Esophagus muscularis mucosa (tissue), 4 donors: Measurements from ENCODE around the gene SLC10A7. TPM values are rescaled to one million over a fixed set of nuclear protein-coding genes. Genes with fewer than 3 reads are reported as not detected.

Experiments
- DNase-seq: peaks from one replicate; pipeline ENCODE4 v3.0.0-alpha.2; 2017; ENCODE audit errors: extremely low spot score
- H3K27ac ChIP-seq, 4 donors: fragments of 200-600 bp; sonication (generic); replicated peaks in 1 of 4; 1 replicate in 3 of 4; 2 replicates in 1 of 4; pipeline ENCODE4 v1.5.1; 2016 to 2019; ENCODE audit warnings: mild to moderate bottlenecking in 1 of 4
- H3K27me3 ChIP-seq, 4 donors: fragments of 200-600 bp; sonication (generic); one replicate each; pipeline versions ENCODE4 v1.5.1 to v1.6.0; 2016 to 2019
- H3K36me3 ChIP-seq, 4 donors: fragments of 200-600 bp; sonication (generic); one replicate each; pipeline ENCODE4 v1.5.1; 2016 to 2019
- H3K4me1 ChIP-seq, 4 donors: fragments of 200-600 bp; sonication (generic); one replicate each; pipeline ENCODE4 v1.5.1; 2016 to 2019
- H3K4me3 ChIP-seq, 4 donors: fragments of 200-600 bp; sonication (generic); 1 replicate in 2 of 4; 2 replicates in 2 of 4; pipeline ENCODE4 v1.5.1; 2016 to 2019; ENCODE audit warnings: mild to moderate bottlenecking in 4 of 4, moderate library complexity in 1 of 4
- H3K9me3 ChIP-seq, 4 donors: fragments of 200-600 bp; sonication (generic); 1 replicate in 3 of 4; 2 replicates in 1 of 4; pipeline ENCODE4 v1.5.1; 2016 to 2019
- CTCF ChIP-seq, 3 experiments: fragments of 200-600 bp in 2 of 3; fragments of 450-650 bp in 1 of 3; sonication (generic) in 2 of 3; IDR thresholded peaks; one replicate each; pipeline ENCODE4 v1.5.1; 2017 to 2019; ENCODE audit warnings: antibody characterized with exemption in 3 of 3, mild to moderate bottlenecking in 2 of 3, moderate library complexity in 1 of 3
- EP300 ChIP-seq: sonication (generic); formaldehyde crosslinking; IDR thresholded peaks from one replicate; pipeline ENCODE4 v1.6.1; 2017; ENCODE audit warnings: antibody characterized with exemption
- POLR2A ChIP-seq: fragments of 450-650 bp; IDR thresholded peaks from one replicate; pipeline ENCODE4 v1.6.1; 2017; ENCODE audit warnings: antibody characterized with exemption, moderate library complexity, mild to moderate bottlenecking, low read depth
- POLR2AphosphoS5 ChIP-seq, 2 donors: sonication (generic); formaldehyde crosslinking; IDR thresholded peaks; one replicate each; pipeline ENCODE4 v1.6.1; 2017; ENCODE audit warnings: antibody characterized with exemption in 2 of 2
- WGBS: methylation state at CpG from one replicate; pipeline ENCODE4 v1.1.5; 2018; 5-methylcytosine and 5-hydroxymethylcytosine counted together
- intact Hi-C: fragments of 100-400 bp; cut with DNase I; formaldehyde crosslinking; loops from one replicate; pipeline ENCODE4 v1.15.1; 2023
- total RNA-seq, 4 donors: library from RNA; depleted of rRNA; stranded (reverse); fragments of >200 nt; gene quantifications; one replicate each; pipeline versions ENCODE4 v1.1.0 to v1.2.1, GENCODE V29; 2016

The SLC10A7 gene
- total RNA-seq, 4 donors from 2014 or later = 3.3 to 6.2 (median 5.7) TPM

- H3K27ac ChIP-seq = no peak overlapping the region
- no peak for DNase-seq
- intact Hi-C loops = no loop called here
- no peak overlapping the region for H3K4me3 ChIP-seq
- WGBS = 61% methylated on average over 1 of the region's 1 CpG
- H3K27me3 ChIP-seq = no peaks in the 10 kb centered on the region
- H3K9me3 ChIP-seq = no peaks in the 10 kb centered on the region
- TF ChIP-seq POLR2AphosphoS5 (IDR thresholded peaks at IDR 0.05) = no peak
- TF ChIP-seq EP300 = no peak
- no peak for TF ChIP-seq POLR2A
- peaks cover 0 to 6% (median 0%) of the 10 kb centered on the region in 4 donors for H3K4me1 ChIP-seq
- peaks cover 0 to 17% (median 3%) of the 10 kb centered on the region in 4 donors for H3K36me3 ChIP-seq
Observed at GRCh38 chr4:146256328-146256727, 265.4 kb downstream of the SLC10A7 start.

- Histone ChIP-seq H3K4me1 (peaks cover 0 to 6% (median 0%) of the 10 kb centered on the region in 4 donors), H3K27ac (no peak overlapping the region), H3K9me3 (no peaks in the 10 kb centered on the region), H3K4me3 (no peak overlapping the region), H3K27me3 (no peaks in the 10 kb centered on the region), H3K36me3 (peaks cover 0 to 17% (median 3%) of the 10 kb centered on the region in 4 donors)
- 64% methylated on average over 3 of the region's 3 CpGs for WGBS
- intact Hi-C loops = no loop called here
- no peak for DNase-seq
- TF ChIP-seq POLR2A (no peak), POLR2AphosphoS5 (IDR thresholded peaks at IDR 0.05) (no peak), CTCF (IDR thresholded peaks at IDR 0.05) (no peak), EP300 (no peak)
Observed at GRCh38 chr4:146255874-146256273, 265.9 kb downstream of the SLC10A7 start.

- H3K4me3 ChIP-seq = no peak overlapping the region
- no peak overlapping the region for H3K27ac ChIP-seq
- intact Hi-C loops = no loop called here
- no peak for DNase-seq
- no peak for TF ChIP-seq POLR2AphosphoS5 (IDR thresholded peaks at IDR 0.05)
- TF ChIP-seq EP300 = no peak
- no peak for TF ChIP-seq CTCF (IDR thresholded peaks at IDR 0.05)
- no peak for TF ChIP-seq POLR2A
- H3K4me1 ChIP-seq = peaks cover 0 to 6% (median 0%) of the 10 kb centered on the region in 4 donors
- H3K9me3 ChIP-seq = no peaks in the 10 kb centered on the region
- peaks cover 0 to 17% (median 3%) of the 10 kb centered on the region in 4 donors for H3K36me3 ChIP-seq
- 81% methylated on average over 1 of the region's 1 CpG for WGBS
- H3K27me3 ChIP-seq = no peaks in the 10 kb centered on the region
Observed at GRCh38 chr4:146255463-146255862, 266.3 kb downstream of the SLC10A7 start.

- TF ChIP-seq CTCF (IDR thresholded peaks at IDR 0.05) (no peak), EP300 (no peak)
- no peak overlapping the region for H3K27ac ChIP-seq
- H3K4me1 ChIP-seq = peaks cover 0 to 6% (median 0%) of the 10 kb centered on the region in 4 donors
- 93% methylated on average over 5 of the region's 5 CpGs for WGBS
- H3K9me3 ChIP-seq = no peaks in the 10 kb centered on the region
- no peak for DNase-seq
- intact Hi-C loops = no loop called here
- no peaks in the 10 kb centered on the region for H3K27me3 ChIP-seq
- peaks cover 0 to 7% (median 3%) of the 10 kb centered on the region in 4 donors for H3K36me3 ChIP-seq
- no peak overlapping the region for H3K4me3 ChIP-seq
Observed at GRCh38 chr4:146252969-146253611, 268.6 kb downstream of the SLC10A7 start.

GRCh38 chr4:146247356-146247755, 274.4 kb downstream of the SLC10A7 start:
- 67% methylated on average over 2 of the region's 2 CpGs for WGBS
- no peak for TF ChIP-seq POLR2A
- TF ChIP-seq POLR2AphosphoS5 (IDR thresholded peaks at IDR 0.05) = no peak
- no peak for TF ChIP-seq CTCF (IDR thresholded peaks at IDR 0.05)
- no peak for TF ChIP-seq EP300
- Histone ChIP-seq H3K9me3 (no peaks in the 10 kb centered on the region), H3K27ac (no peak overlapping the region), H3K27me3 (no peaks in the 10 kb centered on the region), H3K36me3 (no peaks in the 10 kb centered on the region), H3K4me1 (peaks cover 18 to 38% (median 37%) of the 10 kb centered on the region in 4 donors), H3K4me3 (no peak overlapping the region)
- DNase-seq = peak; percentile 64
- intact Hi-C loops = no loop called here
